Keratinocyte (primary cell): ENCODE data around the gene ATIC. TPM values are rescaled to one million over a fixed set of nuclear protein-coding genes. Genes with fewer than 3 reads are reported as not detected.

Experiments used
- DNase-seq: peaks from one replicate; pipeline ENCODE4 v3.0.0-alpha.2; 2011; ENCODE audit warnings: low read depth, missing footprints, low spot score
- FAIRE-seq: peaks from 2 replicates; lab custom pipeline; 2011; peaks lifted over from hg19 to GRCh38; lab: Jason Lieb, UNC
- H2AFZ ChIP-seq: 2 replicates; pipeline ENCODE4 v1.6.0; 2012; ENCODE audit warnings: low read length, control low read depth, inconsistent platforms; ENCODE audit not compliant: control insufficient read depth
- H3K27ac ChIP-seq: 2 replicates; pipeline ENCODE4 v1.5.1; 2011; ENCODE audit warnings: low read length; ENCODE audit not compliant: control insufficient read depth, insufficient read depth
- H3K27me3 ChIP-seq: 3 replicates; pipeline ENCODE4 v1.6.0; 2011; ENCODE audit warnings: low read length; ENCODE audit not compliant: control insufficient read depth, insufficient read depth; ENCODE audit errors: extremely low read depth
- H3K36me3 ChIP-seq, 2 experiments: 2 replicates in 1 of 2; 3 replicates in 1 of 2; pipeline ENCODE4 v1.5.1; 2011; ENCODE audit warnings: low read length in 2 of 2, mild to moderate bottlenecking in 1 of 2; ENCODE audit not compliant: control insufficient read depth in 2 of 2, insufficient read depth in 2 of 2; ENCODE audit errors: extremely low read depth in 1 of 2
- H3K4me1 ChIP-seq: 3 replicates; pipeline ENCODE4 v1.5.1; 2011; ENCODE audit warnings: low read length; ENCODE audit not compliant: control insufficient read depth, insufficient read depth; ENCODE audit errors: extremely low read depth
- H3K4me2 ChIP-seq: 3 replicates; pipeline ENCODE4 v1.6.0; 2011; ENCODE audit warnings: low read depth, low read length; ENCODE audit not compliant: control insufficient read depth, insufficient read depth; ENCODE audit errors: extremely low read depth
- H3K4me3 ChIP-seq, 3 experiments: fragments of 200-600 bp in 1 of 3; sonication (generic) in 1 of 3; 2 replicates in 2 of 3; 3 replicates in 1 of 3; pipeline ENCODE4 v1.5.1; 2011 to 2016; ENCODE audit warnings: low read length in 3 of 3, mild to moderate bottlenecking in 3 of 3, control low read depth in 2 of 3, inconsistent platforms in 1 of 3, low read depth in 1 of 3, mixed read lengths in 1 of 3, mixed run types in 1 of 3, moderate library complexity in 1 of 3; ENCODE audit not compliant: control insufficient read depth in 2 of 3, insufficient read depth in 2 of 3; ENCODE audit errors: extremely low read depth in 1 of 3
- H3K79me2 ChIP-seq: 2 replicates; pipeline ENCODE4 v1.6.0; 2012; ENCODE audit warnings: low read length; ENCODE audit not compliant: control insufficient read depth, insufficient read depth
- H3K9ac ChIP-seq: 3 replicates; pipeline ENCODE4 v1.6.0; 2011; ENCODE audit warnings: low read length; ENCODE audit not compliant: control insufficient read depth, insufficient read depth; ENCODE audit errors: extremely low read depth
- H3K9me1 ChIP-seq: 3 replicates; pipeline ENCODE4 v1.6.0; 2011; ENCODE audit warnings: low read length; ENCODE audit not compliant: control insufficient read depth, insufficient read depth; ENCODE audit errors: extremely low read depth
- H3K9me3 ChIP-seq: 2 replicates; pipeline ENCODE4 v1.5.1; 2012; ENCODE audit warnings: low read depth, low read length; ENCODE audit not compliant: control insufficient read depth
- H4K20me1 ChIP-seq: 3 replicates; pipeline ENCODE4 v1.6.0; 2011; ENCODE audit warnings: low read length; ENCODE audit not compliant: control insufficient read depth, insufficient read depth; ENCODE audit errors: extremely low read depth
- EZH2 ChIP-seq: IDR thresholded peaks from one replicate; pipeline ENCODE4 v1.6.1; 2012; ENCODE audit warnings: inconsistent platforms, mild to moderate bottlenecking, low read length, moderate library complexity
- dilution Hi-C: fragments of 300-500 bp; cut with MboI; formaldehyde crosslinking; loops from one replicate; pipeline ENCODE4 v1.7.0; 2020; ENCODE audit warnings: low sequenced_read_pairs; ENCODE audit not compliant: extremely low pct_ligation_motif_present
- polyA plus RNA-seq, 5 experiments: library from polyadenylated mRNA; depleted of rRNA in 3 of 5; stranded (reverse) in 3 of 5; stranded (forward) in 1 of 5; unstranded in 1 of 5; fragments of >200 nt; gene quantifications; 1 replicate in 1 of 5; 2 replicates in 3 of 5; 3 replicates in 1 of 5; pipeline versions ENCODE4 v1.2.1 to v1.2.3, GENCODE V29; 2011 to 2012; ENCODE audit warnings: missing spikeins in 2 of 5, low read depth in 1 of 5, low replicate concordance in 1 of 5
- TF ChIP-seq, protein P1 (sequence below), 3 experiments: IDR thresholded peaks in 1 of 3; conservative IDR thresholded peaks in 1 of 3; optimal IDR thresholded peaks in 1 of 3; 2 replicates in 2 of 3; 3 replicates in 1 of 3; pipeline versions ENCODE3 to v1.5.1; 2011; ENCODE audit warnings: low read length in 3 of 3, mild to moderate bottlenecking in 3 of 3, moderate library complexity in 2 of 3, control low read depth in 1 of 3, inconsistent platforms in 1 of 3; ENCODE audit not compliant: insufficient read depth in 2 of 3; ENCODE audit errors: extremely low read depth in 1 of 3

Gene ATIC
- polyA plus RNA-seq, 1 donor (not counting 4 experiments of a cell fraction or from before 2014, with no cell fraction given), result 110 TPM

DNA sequence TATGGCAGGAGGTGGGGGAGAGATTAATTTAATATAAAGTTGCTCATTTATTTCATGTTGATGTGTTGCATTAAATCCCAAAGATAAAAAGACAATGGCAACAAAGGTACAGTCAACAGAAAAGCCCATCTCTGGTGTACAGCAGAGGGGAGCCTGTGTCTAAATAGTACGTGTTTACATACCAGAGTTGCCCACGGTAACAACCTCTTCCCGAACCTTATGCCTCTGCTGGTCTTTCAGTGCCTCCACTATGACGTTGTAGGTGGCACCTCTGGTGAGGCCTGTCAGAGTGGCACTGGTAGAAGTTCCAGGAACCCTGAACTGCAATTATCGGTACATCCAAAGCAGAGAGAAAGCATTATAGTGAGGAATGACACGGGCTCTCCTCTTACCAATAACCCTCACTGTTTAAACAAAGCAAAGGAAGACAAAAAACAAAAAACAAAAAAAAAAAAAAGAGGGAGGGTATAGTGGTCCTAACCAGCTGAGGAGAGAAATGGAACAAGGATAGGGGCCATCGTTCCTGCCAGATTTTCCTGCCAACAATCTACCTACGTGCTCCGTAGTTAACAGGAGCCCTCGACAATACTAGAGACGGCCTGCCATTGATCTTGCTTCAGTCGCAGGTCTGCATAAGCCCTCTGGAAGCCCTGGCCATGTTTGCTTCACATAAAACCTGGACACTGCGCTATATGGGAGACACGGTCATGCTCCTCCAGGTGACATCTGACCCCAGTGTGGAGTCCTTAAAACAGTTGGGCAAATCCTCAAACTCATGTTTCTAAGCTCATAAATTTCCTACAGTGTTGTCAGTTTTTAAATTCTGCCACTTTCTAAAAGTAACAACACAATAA lies 58.5 kb downstream of the ATIC start:
- Histone ChIP-seq H3K27me3 (no peaks in the 10 kb centered on the region), H3K4me2 (no peak overlapping the region), H3K79me2 (no peaks in the 10 kb centered on the region), H3K9me3 (no peaks in the 10 kb centered on the region), H3K36me3 (peaks cover 17 to 45% of the 10 kb centered on the region in 2 experiments), H2AFZ (no peak overlapping the region), H3K9ac (no peak overlapping the region), H3K27ac (no peak overlapping the region), H3K4me1 (no peaks in the 10 kb centered on the region), H3K9me1 (no peaks in the 10 kb centered on the region), H4K20me1 (no peaks in the 10 kb centered on the region), H3K4me3 (no peak overlapping the region)
- no peak for FAIRE-seq
- TF ChIP-seq EZH2, result no peak
- TF ChIP-seq, protein P1, sequence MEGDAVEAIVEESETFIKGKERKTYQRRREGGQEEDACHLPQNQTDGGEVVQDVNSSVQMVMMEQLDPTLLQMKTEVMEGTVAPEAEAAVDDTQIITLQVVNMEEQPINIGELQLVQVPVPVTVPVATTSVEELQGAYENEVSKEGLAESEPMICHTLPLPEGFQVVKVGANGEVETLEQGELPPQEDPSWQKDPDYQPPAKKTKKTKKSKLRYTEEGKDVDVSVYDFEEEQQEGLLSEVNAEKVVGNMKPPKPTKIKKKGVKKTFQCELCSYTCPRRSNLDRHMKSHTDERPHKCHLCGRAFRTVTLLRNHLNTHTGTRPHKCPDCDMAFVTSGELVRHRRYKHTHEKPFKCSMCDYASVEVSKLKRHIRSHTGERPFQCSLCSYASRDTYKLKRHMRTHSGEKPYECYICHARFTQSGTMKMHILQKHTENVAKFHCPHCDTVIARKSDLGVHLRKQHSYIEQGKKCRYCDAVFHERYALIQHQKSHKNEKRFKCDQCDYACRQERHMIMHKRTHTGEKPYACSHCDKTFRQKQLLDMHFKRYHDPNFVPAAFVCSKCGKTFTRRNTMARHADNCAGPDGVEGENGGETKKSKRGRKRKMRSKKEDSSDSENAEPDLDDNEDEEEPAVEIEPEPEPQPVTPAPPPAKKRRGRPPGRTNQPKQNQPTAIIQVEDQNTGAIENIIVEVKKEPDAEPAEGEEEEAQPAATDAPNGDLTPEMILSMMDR (optimal IDR thresholded peaks at IDR 0.05 in 1 of 3, IDR thresholded peaks at IDR 0.05 in 1 of 3, conservative IDR thresholded peaks at IDR 0.05 in 1 of 3; ENCODE audit: extremely low read depth in 1 of 3, insufficient read depth in 2 of 3, low read length in 3 of 3), result no peak
- DNase-seq, result no peak
- dilution Hi-C loops, result no loop called here

DNA sequence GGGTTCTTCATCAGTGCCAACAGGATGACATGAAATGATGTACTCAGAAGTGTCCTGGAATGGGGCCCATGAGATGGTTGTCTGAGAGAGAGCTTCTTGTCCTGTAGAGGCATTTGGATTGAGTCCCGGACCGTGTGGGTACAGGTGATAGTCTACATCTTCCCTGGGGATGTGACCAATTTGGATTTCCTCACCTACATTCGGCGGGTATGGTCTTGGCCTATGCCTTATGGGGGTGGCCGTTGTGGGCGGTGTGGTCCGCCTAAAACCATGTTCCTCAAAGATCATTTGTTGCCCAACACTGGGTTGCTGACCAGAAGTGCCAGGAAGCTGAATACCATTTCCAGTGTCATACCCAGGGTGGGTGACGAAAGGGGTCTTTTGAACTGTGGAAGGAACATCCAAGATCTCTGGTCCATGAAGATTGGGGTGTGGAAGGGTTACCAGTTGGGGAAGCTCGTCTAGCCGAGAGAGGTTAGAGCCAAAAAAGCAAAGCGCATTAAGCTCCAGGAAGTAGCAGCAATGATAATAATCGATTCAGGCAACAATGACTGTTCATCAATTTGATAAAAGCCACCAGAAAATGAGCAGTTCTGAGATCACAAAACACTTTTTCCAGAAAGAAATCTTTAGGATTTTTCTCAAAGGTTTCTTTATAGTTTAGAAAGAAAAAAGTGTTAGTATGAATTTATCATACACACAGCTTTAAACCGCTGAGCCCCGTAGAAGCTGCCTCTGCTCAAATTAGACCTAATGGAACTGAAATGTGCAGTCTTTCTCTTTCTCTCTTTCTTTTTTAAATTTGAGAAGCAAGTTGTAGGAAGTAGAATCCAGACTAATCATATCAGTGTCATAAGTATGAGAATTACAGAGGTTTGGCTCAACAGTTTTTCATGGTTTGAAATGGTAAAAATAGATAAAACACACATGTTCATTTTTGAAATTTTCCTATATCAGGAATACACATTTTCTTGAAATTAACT lies 60.3 kb downstream of the ATIC start:
- dilution Hi-C loops, result no loop called here
- Histone ChIP-seq H3K9me1 (no peaks in the 10 kb centered on the region), H3K4me3 (no peak overlapping the region), H3K27me3 (no peaks in the 10 kb centered on the region), H3K27ac (no peak overlapping the region), H3K36me3 (peaks cover 20 to 51% of the 10 kb centered on the region in 2 experiments), H3K4me1 (no peaks in the 10 kb centered on the region), H3K9ac (no peak overlapping the region), H4K20me1 (no peaks in the 10 kb centered on the region), H3K79me2 (no peaks in the 10 kb centered on the region), H3K9me3 (no peaks in the 10 kb centered on the region), H3K4me2 (no peak overlapping the region), H2AFZ (no peak overlapping the region)
- FAIRE-seq (no peak), DNase-seq (no peak)
- TF ChIP-seq, protein P1 (optimal IDR thresholded peaks at IDR 0.05 in 1 of 3, IDR thresholded peaks at IDR 0.05 in 1 of 3, conservative IDR thresholded peaks at IDR 0.05 in 1 of 3; ENCODE audit: extremely low read depth in 1 of 3, insufficient read depth in 2 of 3, low read length in 3 of 3), result no peak
- TF ChIP-seq EZH2, result no peak
